Measurements from ENCODE around the gene PCK1.

The PCK1 gene

DNA sequence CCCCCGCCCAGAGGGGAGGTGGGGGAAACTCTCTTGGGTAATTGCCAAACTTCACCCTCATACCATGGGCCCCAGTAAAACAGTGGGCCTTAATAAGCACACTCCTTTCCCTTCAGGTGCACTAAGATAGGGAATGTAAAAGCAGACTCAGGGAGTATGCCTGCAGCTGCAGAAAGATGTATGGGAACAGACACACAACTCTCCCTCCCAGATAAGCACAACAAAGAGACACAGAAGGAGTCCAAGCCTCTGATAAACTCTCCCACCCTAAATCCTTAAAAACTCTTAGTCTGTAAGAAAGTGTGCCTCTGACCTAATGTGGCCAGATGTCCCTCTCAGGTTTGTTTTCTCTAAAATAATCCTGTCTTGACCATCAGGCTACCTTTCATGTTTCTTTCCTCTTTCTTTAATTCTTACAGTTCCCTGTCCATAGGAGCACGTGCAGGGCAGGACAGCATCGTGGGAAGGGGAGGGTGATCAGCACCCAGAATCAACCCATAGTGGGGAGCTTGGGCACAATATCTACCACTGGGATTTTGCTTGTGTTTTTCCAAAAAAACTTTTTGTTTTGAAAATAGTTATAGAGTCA lies 24.7 kb upstream of the PCK1 start:
- no peak for DNase-seq (ENCODE audit: low read depth, low spot score)

DNA sequence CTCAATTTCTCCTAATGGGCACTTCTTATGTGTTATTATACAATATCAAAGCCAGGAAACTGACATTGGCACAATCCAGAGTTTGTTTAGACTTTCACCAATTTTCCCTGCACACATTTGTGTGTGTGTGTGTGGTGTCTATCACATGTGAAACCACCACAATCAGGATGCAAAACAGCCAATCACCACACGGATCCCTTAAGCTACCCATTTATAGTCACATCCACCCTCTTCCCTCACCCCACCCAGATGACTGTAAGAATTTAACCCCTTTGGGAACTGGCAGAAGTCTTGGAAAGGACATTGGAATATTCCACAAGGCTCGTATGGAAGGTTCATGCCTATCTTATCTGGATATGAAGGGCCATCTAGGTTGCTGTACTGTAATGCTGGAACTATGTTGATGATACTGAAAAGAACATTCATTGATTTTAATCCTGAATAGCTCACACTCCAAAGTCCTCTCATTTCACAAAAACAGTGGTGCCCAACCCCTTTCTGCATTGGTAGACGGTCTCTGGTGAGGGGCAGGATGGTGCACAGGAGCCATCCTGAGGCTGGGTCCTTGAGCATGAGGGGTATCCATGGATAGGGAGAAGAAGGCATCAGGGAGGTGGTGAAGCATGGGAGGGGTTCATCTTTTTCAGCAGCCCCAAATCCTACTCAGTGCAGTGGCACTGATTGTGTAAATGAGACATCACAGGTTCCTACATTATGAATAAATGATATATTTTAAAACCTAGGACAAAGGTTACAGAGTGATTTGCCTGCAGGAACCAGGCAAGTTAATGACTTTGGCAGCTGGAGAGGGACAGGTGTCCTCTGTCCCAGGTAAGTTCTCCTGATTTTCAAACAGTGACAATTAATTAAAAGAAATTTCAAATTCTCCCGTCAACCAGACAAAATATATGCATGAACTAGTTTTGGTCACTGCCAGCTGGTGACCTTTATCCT lies 23.9 kb upstream of the PCK1 start:
- DNase-seq (ENCODE audit: low read depth, low spot score): no peak

- no peak for DNase-seq (ENCODE audit: low read depth, low spot score)
Observed at GRCh38 chr20:57537822-57538221, 23.1 kb upstream of the PCK1 start.

GRCh38 chr20:57539889-57540288 lies 21.0 kb upstream of the PCK1 start:
- no peak for DNase-seq (ENCODE audit: low read depth, low spot score)

DNA sequence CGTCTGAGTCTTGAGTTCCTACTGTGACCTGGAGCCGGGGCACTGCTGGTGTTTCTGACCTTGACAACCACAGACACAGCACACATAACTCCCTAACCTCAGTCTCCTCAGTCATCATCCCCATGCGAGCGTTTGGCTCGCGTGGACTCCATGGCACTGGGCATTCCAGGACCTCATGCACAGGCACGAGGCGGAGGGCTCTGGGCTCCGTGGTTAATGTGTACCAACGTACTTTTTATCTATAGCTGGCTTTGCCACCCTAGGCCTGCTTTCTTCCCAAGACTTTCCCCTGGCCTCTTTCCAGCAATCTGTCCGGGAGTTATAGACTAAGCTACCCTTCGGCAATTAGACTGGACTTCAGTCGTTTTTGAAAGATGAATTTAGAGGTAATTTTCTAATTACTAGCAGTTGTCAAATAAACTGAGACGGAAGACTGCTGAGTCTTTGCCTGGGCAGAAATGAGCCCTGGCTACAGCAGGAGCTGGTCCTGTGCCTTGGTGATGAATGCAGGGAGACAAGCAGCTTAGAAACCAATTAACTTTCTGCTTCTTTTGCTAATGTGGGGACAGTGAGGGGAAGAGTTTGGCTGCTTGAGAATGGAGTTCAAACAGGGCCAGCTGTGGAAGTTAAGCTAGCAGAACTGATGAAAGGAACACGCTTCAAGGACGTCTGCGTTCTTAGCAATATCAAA lies 19.9 kb upstream of the PCK1 start:
- no peak for DNase-seq (ENCODE audit: low read depth, low spot score)

DNA sequence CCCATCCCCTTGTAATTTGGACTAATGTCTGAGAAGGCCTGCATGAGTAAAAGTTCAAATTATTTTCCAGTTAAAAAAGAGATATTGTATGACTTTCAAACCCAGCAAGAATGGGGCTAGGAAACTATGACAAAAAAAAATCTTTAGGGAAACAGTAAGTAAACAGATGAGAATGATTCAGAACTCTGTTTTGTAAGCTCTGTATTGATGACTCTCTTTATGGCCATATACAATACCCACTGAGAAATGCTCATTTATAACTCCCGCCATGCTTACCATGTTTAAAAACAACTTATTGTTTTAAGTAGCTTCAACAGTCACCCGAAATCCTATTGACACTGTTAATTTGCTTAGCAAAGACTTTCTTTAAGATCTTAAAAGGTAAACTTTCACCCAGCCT lies 17.2 kb upstream of the PCK1 start:
- DNase-seq (ENCODE audit: low read depth, low spot score): no peak

DNA sequence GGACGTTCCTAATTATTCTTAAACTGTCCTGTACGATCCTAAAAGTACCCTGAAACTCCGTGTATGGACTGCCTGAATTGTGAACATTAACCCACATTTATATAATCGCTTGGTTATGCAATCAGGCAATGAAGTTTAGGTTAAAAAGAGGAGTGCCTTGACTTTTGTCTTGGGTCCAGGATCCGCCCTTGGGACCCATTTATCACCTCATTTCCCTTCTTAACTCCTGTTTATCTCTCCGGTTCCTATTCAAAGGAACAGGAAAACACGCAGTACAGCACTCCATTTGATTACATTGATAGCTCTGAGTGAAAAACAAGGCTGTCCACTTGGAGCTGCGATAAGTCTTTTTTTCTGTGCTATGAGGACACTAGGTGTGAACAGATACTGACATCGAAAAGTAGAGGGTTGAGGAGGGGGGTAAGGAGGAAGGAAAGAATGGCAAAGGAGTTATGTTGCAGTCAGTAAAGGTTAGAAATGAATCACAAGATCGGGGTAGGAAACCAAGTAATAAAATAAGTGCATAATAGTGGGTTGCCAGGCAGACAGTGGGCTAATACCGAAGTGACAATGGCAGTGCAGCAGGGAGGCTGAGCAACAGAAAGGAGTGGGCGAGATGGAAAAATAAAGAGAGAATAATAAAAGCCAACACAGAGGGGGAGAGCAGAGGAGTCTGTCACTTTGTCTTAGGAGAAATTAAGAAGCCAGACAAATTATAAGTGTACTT lies 15.9 kb upstream of the PCK1 start:
- no peak for DNase-seq (ENCODE audit: low read depth, low spot score)

DNA sequence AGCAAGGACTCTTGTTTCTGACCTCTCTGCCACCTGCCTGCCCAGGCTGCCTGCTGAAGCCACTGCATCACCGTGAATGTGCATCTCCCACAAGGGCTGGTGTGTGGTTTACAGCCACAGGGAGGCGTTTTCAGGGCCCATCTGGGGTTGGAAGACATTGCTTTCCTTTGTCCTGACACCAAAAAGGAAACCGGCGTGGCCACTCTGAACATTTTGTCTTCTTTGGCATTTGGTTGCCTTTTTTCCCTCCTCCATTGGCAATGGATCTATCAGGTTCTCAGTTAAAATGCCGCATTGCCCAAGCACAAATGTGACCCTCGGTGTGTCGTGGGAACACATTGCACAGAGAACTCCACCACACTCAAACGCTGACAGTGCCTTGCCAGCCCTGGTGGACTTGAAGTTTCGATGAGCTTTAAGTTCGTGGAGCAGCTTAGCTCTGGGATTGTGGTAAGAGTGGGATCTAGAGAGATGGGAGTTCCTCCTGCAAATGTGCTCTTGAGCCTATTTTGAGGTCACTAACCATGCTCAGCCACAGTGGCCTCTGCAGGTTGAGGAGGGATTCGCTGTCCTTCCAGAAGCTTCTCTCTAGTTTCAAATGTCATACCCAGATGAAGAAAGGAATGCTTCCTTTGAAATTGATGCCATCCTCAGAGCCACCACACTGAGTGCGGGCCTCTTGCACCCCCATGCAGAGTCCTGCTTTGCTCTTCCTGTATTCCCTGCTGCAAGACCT lies 14.8 kb upstream of the PCK1 start:
- no peak for DNase-seq (ENCODE audit: low read depth, low spot score)

DNA sequence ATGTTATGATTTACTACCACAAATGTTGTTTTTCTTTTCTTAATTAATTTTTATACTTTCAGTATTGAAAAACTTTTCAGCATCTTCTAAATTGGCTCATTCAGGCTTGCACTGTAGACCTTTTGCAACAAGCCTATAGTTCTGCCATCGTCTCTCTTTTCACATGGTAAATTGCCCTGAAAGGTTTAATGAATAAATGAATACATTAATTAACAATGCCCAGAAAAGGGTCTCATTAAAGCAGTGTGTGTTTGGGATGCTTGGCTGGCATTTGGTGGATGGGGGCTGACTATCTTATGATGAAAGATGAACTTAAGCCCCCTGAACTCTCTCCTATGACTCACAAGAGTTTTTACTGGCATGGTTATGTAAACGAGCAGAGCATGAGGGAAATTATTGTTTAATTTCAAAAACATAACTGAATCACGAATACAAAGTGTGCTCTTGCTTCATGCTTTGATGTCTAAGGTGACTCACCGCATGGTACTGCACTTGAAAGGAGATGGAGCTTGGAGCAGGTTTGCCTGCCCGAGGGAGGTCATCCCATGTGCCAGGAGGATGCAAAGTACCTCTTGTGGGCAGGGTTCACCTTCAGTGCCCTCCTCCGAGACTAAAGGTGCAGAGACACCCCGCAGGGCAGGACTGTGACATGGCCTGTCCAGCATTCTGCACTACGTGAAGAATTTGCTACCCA lies 13.8 kb upstream of the PCK1 start:
- no peak for DNase-seq (ENCODE audit: low read depth, low spot score)

DNA sequence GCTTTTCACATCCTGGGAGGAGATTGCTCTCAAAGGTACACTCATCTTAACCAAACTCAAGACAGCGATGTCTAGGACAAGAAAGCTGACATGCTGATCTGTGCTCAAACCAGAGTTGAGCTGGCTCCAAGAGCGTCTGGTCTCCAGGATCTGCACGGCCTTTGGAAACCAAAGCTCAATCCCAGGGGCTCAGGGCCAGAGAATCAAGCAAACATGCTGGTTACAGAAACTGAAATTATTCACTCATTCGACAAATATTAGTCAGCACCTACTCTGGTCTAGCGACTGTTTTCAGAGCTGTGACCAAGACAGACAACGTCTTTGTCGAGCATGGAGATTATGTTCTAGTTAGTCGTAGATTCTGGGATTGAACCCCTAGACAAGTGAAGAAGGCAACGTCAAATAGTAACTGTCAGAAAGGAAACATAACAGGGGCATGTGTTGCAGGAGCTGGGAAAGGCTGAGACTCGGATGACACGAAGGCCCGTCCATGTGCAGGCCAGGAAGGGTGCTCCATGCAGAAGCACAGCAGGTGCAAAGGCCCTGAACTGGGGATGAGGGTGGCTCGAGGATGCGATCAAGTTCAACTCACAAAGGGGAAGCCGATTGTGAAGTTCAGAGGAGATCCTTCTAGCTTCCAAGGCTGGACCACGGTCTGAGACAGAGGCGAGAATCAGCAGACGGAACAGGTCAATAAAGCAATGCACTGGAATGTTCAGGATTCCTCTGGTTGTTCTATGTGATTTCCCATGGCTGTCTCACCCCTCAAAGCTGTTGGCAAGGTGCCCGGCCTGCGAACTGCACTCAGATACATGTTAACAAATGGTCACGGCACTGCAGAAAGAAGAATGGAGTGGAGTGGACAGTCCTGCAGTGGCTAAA lies 12.5 kb upstream of the PCK1 start:
- DNase-seq (ENCODE audit: low read depth, low spot score): no peak

GRCh38 chr20:57552471-57552870 lies 8.4 kb upstream of the PCK1 start:
- no peak for DNase-seq (ENCODE audit: low read depth, low spot score)

DNA sequence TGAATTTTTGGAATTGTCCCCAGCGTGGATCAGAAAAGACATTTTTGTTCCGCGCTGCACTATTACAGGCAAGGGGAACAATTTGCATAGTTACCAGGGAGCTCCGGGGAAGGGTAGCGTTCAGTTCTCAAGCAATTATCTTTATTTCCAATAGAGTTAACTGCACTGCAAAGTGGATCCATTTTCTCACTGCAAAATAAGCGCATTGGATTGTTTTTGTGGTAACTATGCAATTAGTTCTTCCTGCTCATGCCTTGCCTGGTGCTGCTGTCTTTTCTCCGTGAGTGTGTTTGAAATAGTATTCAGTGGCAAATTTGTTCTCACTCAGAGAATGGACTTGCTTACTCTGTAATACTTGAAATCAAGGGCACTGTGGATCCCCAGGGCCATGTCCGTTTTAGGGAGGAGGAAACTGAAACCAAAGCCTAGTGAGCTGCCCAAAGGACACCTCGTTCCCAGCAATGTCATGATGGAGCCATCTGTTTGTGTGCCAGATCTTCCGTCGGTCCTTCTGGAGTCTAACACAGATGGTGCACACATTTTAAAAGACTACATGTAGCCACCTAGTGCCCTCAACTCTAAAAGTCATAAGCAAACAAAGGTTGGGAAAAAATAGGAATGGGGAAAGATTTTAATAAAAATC lies 7.4 kb upstream of the PCK1 start:
- DNase-seq (ENCODE audit: low read depth, low spot score): no peak

GRCh38 chr20:57555457-57556184 lies 5.3 kb upstream of the PCK1 start:
- no peak for DNase-seq (ENCODE audit: low read depth, low spot score)

GRCh38 chr20:57556980-57557274 lies 4.0 kb upstream of the PCK1 start:
- no peak for DNase-seq (ENCODE audit: low read depth, low spot score)

DNA sequence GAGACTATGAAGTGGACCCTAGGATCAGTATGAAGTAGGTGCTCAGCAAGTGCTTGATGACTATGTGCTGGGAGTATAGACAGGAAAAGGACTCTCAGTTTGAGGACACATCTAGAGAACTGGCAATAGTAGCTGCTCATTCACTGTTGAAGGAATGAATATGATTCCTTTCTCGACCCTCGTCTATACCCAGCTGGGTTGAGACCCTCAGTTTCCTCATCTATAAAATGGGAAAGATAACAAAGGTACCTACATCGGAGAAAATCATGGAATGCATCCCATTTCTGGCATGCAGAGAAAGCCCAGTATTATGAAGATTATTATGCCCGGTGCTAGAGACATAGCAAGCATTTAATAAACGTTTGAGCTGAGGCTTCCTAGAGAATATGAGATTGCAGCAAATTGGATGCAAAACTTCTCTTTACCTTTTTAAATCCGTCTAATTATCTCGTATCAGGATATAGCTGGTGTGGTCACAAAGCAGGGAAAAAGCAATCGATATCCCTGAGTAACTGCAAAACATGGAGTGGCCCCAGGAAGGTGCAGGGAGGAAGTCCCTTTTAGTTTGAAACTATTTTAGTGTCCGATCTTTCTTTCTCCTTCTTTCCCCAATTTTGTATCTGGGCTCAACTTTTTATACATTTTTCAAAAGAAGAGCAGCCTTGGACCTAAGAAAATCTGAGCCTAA lies 2.8 kb upstream of the PCK1 start:
- no peak for DNase-seq (ENCODE audit: low read depth, low spot score)

- no peak for DNase-seq (ENCODE audit: low read depth, low spot score)
Observed at GRCh38 chr20:57558614-57559288, 2.2 kb upstream of the PCK1 start.

- DNase-seq (ENCODE audit: low read depth, low spot score): no peak
Observed at GRCh38 chr20:57559289-57559634, 1.6 kb upstream of the PCK1 start.

Data from iPS DF 19.7 (cell line).